ENCODE results near the gene IRF6.

The IRF6 gene

DNA sequence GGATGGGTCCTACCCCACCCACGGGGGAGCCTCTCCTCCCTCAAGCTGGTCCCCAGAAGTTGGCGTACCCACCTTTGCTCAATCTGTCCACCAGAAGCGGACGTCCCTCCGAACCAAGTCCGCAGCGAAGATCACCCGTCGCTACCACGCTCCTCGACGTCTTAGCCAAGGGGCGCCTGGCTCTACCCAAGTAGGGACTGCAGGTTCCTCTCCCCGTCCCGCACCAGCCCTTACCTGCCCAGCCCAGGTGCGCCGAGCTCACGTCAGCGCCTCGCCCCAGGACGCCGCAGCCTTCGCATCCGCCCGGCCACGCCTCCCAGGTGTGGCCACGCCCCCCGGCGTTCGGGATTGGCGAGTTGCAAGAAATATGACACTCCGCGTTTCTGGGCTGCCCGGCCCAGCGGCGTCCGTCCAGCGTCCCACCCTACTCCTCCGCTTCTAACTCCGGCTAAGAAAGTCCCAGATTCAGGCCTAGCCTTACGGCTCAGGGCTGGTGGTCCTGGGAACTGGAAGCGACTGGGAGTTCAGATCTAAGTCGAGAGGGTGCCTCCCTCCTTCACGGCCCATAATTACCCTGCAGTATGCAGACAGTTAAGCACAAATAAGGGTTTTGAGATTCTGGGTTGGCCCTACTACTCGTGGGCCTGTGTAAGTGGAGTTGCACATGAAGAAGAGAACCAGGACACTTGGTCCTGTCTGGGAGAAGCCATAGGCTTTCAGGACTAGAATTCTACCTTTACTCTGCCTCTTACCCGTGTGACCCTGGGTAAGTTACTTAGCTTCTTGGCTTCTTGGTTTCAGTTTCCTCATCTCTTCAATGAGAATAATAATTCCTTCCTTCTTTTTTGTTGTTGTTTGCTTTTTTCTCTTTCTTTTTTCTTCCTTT, at the start of gene IRF6:
IRF6 (minus strand) TSS at position 268 of the 886 bp plus-strand sequence. CDS start 4,729 bp downstream, outside the sequence.
- peak; percentile 41 to 71 for DNase-seq

DNA sequence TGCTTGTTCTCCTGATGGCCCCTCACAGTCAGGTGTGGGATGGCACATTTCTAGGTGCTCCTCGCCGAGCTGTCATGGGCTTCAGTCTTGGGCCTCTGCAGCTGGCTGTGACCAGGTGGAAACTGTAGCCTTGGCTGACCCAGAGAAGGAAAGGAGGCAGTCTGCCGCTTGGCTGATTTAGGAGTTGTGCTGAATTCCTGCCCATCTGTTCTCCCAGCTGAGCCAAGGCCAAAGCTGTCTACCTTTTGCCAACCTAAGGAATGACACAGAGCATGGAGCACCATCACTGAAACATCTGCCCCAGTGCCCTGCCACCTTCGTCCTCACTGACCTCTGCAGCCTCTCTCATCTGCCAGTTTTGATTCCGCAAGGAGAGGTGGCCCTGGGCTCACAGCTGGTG, 49.7 kb upstream of the IRF6 start:
- no peak for DNase-seq

DNA sequence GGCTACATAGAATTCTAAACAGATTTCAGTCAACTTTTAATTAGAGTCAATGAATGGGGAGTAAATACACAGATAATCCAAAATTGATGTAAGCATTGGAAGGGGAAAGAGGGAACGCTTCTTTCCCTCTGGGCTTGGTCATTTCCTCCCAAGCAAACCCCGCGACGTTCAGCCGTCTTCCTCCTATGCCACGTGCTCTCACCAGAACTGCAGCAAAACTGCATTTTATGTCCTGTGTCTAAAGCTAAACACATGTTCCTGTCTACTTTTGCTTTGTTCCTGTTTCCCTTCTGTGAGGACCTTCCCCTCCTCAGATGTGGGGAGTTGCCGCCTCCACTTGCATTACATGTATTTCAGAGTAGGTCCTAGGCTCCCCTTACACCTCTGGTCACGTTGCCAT, 49.1 kb upstream of the IRF6 start:
- no peak for DNase-seq

DNA sequence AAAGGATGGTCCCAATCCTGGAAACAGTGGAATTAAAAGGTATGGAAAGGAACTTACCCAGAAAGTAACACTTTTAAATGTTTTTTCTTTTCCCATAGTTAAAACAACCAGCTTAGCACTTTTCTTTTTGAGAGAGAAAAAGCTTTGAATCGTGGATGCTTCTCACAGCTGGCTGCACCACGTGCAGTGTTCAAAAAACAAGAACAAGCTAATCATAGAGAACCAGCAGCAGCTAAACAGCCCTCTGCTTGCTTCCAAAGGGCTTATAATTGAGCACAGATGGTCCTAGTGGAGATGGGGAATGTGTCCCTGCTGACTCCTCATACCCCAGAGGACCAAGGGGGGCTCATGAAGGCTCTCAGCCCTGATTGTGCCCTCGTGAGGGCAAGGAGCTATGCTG, 48.3 kb upstream of the IRF6 start:
- no peak for DNase-seq

DNA sequence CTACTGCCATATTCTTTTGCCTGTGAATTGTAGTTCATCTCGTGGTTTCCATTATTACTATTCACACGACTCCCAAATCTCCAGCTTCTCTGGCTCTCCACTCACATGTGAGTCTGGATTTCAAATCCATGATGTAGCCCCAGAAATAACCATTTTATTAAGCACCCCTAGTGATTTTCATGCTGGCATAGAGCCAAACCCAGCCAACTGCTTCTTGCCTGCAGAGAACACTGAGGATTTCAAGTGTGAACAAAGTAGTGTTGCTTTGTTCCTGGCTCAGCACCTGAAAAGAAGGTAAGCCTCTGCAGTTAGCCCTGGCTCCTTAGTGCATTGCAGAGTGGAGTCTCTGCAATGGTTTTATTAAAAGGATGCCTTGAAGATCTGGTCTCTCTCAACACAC, 47.7 kb upstream of the IRF6 start:
- DNase-seq, result no peak

DNA sequence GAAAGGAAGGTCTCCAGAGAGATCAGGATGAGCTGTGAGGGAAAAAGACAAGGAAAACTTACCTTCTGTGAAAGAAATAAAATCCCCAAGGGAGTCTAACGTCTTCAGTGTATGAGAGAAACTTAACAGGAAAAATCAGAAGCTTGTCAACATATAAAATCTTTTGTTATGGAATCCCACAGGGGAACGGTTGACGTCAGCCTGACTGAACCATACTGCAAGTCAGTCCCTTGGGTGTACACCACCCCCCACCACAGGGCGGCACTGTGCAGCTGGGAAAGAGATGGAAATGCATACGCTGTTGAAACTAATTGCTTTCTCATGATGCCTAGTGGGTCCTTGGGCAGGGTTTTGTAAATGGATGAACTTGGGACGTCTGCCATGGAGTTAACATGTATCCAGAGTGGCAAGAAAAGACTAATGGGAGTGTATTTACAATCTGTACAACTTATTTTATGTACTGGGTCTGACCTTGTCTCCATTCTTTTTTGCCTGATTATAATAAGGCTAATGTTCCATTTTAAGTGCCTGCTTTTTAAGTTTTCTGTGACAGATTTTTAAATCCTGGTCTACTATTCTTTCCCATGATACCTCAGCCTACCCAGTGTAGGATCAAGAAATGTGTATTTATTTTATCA, 44.5 kb upstream of the IRF6 start:
- peak in 1 of 2 experiments; percentile 0 for DNase-seq

DNA sequence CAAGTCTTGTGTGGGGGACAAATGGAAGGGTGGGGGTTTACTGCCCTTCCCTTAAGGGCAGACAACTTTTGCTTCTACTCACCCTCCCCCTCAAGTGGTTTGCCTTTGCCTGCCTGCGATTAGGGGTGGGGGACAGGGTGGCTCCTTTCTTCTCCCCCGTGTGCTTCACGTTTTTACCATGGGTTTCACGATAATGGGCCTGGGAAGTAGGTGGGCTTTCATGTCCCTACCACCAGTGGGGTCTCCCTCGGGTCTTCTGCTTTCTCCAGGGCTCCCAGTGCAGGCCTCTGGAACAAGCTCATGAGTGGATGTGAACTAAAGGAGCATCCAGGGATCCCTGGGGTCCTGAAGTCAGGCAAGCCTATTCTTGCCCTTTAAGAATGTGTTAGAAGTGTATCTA, 43.4 kb upstream of the IRF6 start:
- no peak for DNase-seq

DNA sequence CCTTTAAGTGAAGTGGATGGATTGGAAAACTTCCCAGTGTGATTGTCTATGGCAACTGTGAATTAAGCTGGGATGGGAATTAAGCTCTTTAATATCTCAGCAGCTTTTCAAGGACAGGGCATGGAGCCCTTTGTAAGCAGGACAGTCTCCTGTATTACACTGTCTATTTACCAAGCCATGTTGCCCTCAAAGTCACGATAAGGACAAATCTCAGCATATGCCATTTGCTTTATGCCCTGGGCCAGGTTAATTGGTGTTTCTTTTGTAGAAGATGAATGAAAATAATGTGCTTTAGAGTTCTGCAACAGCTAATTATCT, 39.4 kb upstream of the IRF6 start:
- DNase-seq, result no peak

DNA sequence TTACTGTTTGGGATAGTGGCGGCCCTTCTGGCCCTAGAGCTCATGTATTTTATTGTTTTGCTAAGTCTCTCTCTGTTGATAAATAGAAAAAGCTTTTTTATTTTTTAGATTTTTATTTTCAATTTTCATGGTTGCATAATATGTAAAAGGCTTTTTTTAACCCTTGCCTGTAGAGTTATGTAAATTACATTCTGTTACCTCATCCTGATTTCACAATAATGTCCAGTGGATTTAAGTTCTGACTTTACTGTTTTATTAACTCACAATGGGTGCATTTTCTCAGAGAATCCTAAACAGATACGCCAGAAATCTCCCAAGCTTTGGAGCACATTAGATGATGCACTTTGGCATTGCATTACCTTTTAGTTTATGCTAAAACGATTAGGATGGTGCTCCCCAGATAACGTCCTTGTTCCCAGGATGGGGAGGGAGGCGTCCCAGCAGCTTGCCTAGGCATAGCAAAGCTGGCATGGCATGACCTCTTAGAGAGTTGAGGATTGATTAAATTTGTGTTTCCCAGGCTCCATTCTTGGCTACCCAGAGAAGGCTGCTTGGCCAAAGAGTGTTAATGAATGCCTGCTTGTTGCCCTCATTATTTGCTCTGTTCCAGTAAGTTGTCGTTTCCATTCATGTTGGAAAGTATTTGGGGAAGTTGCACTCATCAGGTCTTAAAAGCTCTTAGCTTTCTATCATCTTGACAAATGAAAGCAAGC, 38.9 kb upstream of the IRF6 start:
- peak; percentile 33 to 49 for DNase-seq

DNA sequence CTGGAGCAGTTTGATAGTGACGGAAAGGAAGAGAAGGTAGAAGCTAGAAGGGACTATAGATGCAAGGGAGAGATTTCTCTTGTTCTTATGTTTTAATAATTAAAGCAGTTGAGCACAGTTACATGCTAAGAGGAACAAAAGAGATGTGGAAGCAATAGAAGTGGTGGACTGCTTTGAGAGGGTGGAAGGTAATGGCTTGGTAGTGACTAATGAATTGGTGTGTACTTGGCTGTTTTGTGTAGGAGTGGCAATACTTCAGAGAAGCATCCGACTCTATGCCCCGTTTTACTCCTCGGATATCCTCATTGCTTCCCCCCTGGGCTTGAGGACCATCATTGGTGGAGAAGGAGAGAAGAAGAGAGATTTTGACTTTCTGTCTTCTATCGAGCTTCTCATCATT, 34.7 kb upstream of the IRF6 start:
- DNase-seq, result no peak

DNA sequence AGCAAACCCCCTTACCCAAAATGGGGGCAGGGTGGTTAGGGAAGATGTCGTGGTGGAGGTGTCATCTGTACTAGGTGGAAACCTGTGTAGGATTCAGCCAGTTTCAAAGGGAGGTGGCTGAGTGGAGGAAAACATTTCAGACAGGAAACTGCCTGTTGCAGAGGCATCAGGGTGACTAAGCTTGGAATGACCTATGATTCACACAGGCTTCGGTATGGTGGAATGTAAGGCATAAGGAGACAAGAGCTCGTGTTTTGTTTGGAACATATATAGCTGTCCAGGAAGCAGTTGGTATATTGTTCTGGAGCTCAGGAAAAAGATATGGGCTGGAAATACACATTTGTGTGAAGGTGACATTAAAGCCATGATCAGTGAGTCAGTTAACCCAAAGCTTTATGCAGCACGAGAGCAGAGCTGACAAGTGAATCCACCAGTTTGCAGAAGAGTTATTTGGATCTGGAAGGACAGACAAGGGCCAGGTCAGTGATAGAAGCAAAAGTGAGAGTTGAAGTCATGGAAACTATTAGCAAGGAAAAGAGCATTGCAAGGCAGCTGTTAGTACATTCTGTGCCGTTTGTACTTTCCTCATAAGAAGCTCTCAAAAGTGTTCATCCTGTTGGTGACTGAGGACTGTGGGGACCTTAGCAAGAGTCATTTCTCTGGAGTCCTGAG, 34.1 kb upstream of the IRF6 start:
- no peak for DNase-seq

DNA sequence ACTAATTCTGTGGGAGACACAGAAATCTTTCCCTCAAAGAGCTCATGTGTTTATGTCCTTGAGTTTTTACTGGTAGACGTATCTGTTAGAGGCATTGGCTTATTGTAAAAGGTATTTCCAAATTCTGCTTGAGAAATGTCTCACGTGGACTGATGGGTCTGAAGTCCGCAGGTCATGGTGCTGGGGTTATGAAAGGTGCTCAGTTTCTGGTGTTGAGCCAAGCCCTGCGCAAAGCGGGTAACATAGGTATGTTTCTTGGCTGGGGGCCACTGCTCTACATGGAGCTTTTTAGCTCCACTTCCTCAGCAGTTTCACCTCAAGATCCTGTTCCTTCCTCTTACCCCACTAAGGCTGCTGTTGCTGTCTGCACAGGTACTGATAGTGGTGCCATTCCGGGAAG, 32.6 kb upstream of the IRF6 start:
- no peak for DNase-seq

DNA sequence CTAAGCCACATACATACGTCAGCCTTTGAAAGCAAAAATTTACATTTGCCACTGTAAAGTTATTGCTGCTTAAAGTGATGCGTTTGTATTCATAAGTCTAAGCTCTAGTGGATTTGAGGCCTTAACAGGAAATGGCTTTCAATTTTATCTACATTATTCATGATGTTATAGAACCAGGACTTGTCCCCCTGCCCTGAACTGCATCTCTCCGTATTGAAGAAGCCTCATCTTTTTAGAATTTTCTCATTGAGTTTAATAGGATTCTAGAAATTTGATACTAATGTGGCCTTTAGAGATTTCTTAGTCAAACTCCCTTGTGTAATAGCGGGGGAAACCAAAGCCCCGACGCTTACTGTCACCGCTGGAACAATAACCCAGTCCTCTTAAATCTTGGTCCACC, 31.7 kb upstream of the IRF6 start:
- no peak for DNase-seq

DNA sequence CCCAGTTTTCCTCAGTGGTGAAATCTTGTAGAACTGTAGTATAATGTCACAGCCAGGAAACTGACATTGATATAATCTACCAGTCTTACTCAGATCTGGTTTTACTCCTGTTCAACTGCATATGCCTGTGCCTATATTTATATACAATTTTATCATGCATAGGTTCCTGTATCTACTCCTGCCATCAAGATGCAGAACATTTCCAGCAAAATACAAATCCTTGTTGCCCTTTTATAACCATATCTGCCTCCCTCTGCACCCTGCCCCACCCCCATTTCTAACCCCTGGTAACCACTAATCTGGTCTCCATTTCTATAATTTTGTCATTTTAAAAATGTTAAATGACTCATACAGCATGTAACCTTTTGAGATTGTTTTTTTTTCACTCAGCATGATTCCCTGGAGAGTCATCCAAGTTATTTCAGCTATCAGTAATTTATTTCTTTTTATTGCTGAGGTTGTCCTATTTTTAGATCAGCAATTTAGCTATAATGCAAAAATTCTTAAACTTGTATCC, 29.9 kb upstream of the IRF6 start:
- no peak for DNase-seq

DNA sequence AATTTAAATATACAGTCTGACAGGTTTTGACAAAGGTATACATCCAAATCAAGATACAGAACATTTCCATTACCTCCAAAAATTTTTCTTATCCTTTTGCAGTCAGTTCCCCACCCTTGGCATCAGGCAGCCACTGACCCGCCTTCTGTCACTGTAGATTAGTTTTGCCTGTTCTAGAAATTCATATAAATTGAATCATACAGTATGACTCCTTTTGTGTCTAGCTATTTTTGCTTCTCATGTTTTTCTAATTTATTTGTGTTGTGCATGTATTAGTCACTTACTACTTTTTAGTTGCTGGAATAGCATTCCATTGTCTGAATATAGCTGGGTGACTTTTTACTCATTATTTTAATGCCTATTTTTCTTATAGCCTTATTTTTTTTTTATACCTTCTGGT, 25.7 kb upstream of the IRF6 start:
- no peak for DNase-seq

DNA sequence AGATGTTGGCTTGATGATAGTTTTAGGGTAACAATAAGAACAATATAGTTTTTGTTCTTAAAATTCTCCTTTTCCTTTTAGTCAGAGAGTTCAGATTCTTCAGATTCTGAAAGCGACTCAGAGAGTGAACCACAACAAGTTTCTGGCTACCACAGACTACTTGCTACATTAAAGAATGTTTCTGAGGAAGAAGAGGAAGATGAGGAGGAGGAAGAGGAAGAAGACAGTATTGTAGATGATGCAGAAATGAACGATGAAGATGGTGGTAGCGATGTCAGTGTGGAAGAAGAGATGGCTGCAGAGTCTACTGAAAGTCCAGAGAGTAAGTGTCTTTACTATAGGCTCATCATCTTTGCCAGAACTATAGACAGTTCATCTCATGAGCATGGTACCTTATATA, 24.8 kb upstream of the IRF6 start:
- DNase-seq, result no peak

DNA sequence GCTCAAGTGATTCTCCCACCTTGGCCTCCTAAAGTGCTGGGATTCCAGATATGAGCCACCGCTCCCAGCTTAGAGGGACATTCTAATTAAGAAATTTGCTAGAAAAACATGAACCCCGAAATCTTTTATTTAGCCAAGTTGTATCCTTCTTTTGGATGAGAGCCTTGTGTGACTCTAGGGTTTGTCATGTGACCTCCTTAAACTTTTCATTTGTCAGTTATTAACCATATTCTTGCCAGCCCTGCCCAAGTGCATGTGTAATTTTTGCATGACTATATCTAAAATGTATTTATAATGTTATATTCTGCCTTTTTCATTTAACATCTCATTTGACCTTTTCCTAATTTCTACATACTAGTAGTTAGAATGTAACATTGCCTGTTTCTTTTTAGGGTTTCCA, 23.8 kb upstream of the IRF6 start:
- no peak for DNase-seq

DNA sequence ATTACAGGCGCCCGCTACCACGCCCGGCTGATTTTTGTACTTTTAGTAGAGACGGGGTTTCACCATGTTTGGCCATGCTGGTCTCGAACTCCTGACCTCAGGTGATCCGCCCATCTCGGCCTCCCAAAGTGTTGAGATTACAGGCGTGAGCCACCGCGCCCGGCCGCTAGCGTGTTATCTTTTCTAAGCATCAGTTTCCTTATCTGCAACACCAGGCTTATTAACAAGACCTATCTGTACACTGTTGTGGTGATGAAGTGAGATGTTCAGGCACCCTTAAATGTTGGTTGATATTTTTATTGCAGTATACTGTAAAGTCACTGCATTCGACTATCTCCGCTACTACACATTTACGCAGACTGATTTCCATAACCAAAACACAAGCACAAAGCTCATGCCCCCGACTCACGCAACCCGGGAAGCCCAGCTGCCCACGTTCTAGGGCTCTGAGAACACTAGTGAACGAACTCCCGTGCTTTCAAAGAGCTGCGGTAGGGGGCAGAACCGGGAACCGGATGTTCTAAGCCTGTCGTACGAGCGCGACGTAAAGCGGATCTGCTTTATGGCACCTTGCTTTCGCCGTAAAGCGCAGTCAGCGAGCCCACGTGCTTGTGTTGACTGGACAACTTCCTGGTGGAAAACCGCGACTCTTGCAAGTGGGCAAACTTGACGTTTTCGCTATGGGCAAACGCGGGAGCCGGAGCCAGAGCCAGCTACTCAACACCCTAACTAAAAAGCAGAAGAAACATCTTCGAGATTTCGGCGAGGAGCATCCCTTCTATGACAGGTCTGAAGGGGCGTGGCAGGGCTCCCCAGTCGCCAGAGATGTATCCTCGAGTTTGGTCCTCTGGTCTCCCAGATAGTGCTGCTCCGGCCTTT, 21.7 kb upstream of the IRF6 start, which contains the start of gene UTP25:
UTP25 (plus strand) TSS at position 589 of the 879 bp plus-strand sequence; CDS start at position 681, 92 bp downstream.
- peak; percentile 69 to 82 for DNase-seq

DNA sequence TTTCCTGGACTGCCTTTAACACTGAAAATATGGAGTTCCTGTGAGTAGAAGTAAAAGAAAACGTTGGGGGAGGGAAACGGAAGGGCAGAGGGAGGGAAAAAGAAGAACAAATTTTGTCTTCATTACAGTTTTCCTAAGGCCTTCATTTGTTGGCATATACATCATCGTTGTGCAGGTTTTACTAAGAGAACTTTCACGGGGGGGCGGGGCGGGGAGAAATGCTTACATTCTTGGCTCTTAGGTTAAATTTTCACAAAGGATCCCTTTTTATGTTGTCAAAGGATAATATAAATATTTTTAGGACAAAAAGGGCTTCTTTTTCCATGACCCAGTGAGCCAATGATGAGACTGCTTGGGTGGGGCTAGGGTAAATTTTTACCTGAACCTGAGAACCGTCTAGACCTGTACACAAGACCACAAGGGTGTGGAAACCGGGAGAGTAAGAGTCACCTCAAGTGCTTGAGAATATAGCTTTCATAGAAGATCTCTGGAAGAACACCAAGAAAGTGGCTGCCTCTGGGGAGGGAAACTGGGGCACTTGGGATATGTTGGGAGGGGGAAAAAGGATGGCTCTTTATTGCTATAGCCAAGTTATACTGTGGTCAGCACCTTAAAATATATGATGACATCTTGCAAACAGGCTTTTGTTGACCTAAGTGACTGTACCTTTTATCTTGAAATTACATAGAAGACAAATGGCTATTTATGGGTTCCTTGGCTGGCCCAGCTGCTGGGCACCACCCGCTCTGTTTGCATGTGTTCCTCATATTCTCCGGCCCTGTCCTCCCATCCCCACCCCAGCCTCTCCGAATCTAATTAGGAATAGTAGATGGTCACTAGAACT, 19.9 kb upstream of the IRF6 start:
- DNase-seq, result no peak

DNA sequence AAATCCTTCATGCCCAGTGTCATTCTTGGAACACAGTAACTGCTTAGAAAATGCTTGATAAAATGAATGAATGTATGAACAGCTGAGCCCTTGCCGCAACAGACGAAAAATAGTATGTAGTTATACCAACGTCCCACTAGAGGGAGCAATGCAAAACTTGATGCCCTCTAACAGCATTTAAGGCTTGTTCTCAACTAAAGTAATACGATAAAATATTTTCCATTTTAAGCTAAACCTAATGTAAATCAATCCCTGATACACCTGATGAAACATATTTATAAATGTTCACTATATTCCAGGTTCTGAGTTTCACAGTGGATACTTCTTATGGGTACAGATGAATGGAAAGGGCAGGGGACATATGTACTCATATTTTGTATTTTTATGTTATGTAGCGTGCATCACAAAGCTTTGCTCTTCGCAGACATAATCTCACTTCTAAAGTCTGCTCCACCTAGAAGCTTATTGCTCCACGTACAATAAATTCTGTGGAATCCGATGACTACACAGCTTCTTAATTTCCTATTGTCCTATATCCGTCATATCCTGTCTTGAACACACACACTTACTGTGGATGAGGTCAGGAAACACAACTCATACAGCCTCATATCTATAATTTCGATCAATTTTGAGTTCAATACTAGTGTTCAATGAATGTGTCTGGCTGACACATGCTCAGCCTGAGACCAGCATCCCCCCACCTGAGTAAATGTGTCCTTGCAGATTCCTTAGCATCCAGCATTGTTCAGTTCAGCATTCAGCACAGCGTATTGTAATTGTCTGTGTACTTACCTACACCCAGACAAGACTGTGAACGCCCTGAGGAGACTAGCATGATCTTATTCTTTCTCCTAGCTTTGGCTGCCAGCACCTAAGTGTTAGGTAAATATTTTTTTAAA, 17.4 kb upstream of the IRF6 start:
- DNase-seq, result no peak

Measured in NCI-H187 (cell line).